Activated T-helper 17 cell treated with anti-CD3 and anti-CD28 coated beads, Interleukin-2, amount 50 U/mL, for 72 hours (primary cell): ENCODE results near the gene TIAL1. TPM values are rescaled to one million over a fixed set of nuclear protein-coding genes. Genes with fewer than 3 reads are reported as not detected.

Experiments used
- ATAC-seq: fragments of 150-1000 bp; cut with Tn5 transposase; replicated peaks from 2 replicates; pipeline ENCODE4 v1.10.0; 2021; ENCODE audit warnings: mild to moderate bottlenecking, moderate library complexity
- H3K27ac Mint-ChIP-seq: one replicate; pipeline ENCODE4 v1.8.0; 2022; ENCODE audit warnings: mixed read lengths
- H3K27me3 Mint-ChIP-seq: one replicate; pipeline ENCODE4 v1.8.0; 2022; ENCODE audit warnings: mixed read lengths
- H3K36me3 Mint-ChIP-seq: one replicate; pipeline ENCODE4 v1.8.0; 2022; ENCODE audit warnings: low read depth, mild to moderate bottlenecking, mixed read lengths
- H3K4me1 Mint-ChIP-seq: one replicate; pipeline ENCODE4 v1.8.0; 2022; ENCODE audit warnings: mixed read lengths
- H3K4me3 Mint-ChIP-seq: one replicate; pipeline ENCODE4 v1.8.0; 2022; ENCODE audit warnings: mild to moderate bottlenecking, mixed read lengths
- H3K9me3 Mint-ChIP-seq: one replicate; pipeline ENCODE4 v1.8.0; 2022; ENCODE audit warnings: mixed read lengths
- total RNA-seq, 2 donors: library from RNA; stranded (reverse); gene quantifications; one replicate each; pipeline ENCODE4 v1.2.3, GENCODE V29; 2022

Gene TIAL1
- total RNA-seq, 2 donors from 2014 or later, result 195 to 202 TPM

DNA sequence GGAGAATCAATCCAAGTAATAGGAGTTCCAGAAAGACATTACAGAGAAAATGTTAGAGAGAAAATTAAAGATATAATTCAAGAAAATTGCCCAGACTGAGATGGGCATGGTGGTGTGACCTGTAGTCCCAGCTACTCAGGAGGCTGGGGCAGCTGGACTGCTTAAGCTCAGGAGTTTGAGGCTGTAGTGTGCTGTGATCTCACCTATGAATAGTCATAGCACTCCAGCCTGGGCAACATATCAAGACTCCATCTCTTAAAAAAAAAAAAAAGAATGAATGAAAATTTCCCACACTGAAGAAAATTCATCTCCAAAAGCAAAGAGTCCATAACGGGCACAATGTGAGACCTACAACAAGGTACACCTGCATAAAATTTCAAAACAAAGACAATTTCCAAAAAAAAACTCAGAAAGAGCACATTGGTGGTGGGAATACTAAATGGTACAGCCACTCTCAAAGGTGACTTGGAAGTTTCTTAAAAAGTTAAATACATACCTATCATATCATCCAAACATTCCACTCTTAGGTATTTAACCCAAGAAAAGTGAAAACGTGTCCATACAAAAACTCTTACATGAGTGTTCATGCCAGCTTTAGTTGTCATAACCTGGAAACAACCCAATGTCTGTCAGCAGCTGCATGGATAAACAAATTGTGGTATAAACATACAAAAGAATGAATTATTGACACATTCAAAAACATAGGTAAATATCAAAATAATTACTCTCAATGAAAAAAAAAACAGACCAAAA lies 47.3 kb downstream of the TIAL1 start:
- Mint-ChIP-seq H3K27me3 (no peaks in the 10 kb centered on the region), H3K4me3 (no peak overlapping the region), H3K27ac (no peak overlapping the region), H3K9me3 (no peaks in the 10 kb centered on the region), H3K36me3 (no peaks in the 10 kb centered on the region), H3K4me1 (no peaks in the 10 kb centered on the region)
- ATAC-seq, result no peak

DNA sequence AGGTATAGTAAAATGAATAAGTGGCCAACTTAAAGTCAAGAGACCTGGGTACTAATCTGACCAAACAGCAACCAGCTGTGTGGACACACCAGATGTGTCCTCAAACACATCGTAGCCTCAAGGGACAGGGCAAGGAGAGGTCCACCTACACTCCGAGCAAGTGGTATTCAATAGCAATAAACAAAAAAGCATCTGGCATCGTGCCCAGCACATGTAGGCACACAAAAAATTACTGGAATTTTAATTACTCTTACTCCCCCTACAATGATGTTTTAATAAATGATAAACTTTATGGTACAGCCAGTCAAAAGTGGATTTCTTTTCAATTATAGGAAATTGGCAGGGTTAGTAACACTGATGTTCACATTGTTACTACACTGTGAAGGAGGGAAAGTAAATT lies 50.8 kb downstream of the TIAL1 start:
- Mint-ChIP-seq H3K9me3 (no peaks in the 10 kb centered on the region), H3K36me3 (peaks cover 10% of the 10 kb centered on the region), H3K4me3 (no peak overlapping the region), H3K4me1 (peaks cover 11% of the 10 kb centered on the region), H3K27ac (no peak overlapping the region), H3K27me3 (no peaks in the 10 kb centered on the region)
- no peak for ATAC-seq

DNA sequence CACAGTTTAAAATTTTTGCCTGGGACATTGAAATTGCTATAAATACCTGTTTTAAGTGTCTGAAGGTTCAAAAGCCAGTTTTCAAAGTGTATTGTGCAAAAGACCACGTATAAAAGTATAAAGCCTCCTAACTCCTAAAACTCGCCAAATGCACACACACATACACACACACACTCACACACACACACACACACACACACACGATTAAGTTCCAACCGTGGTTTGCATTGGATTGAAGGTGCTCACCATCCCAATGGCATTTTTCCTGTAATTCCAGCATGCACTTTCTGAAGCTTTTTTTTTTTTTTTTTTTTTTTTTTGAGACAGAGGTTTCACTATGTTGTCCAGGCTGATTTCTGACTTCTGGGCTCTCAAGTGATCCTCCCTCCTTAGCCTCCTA lies 51.5 kb downstream of the TIAL1 start:
- Mint-ChIP-seq H3K9me3 (no peaks in the 10 kb centered on the region), H3K4me1 (peaks cover 18% of the 10 kb centered on the region), H3K27me3 (no peaks in the 10 kb centered on the region), H3K27ac (no peak overlapping the region), H3K36me3 (peaks cover 15% of the 10 kb centered on the region), H3K4me3 (no peak overlapping the region)
- no peak for ATAC-seq

DNA sequence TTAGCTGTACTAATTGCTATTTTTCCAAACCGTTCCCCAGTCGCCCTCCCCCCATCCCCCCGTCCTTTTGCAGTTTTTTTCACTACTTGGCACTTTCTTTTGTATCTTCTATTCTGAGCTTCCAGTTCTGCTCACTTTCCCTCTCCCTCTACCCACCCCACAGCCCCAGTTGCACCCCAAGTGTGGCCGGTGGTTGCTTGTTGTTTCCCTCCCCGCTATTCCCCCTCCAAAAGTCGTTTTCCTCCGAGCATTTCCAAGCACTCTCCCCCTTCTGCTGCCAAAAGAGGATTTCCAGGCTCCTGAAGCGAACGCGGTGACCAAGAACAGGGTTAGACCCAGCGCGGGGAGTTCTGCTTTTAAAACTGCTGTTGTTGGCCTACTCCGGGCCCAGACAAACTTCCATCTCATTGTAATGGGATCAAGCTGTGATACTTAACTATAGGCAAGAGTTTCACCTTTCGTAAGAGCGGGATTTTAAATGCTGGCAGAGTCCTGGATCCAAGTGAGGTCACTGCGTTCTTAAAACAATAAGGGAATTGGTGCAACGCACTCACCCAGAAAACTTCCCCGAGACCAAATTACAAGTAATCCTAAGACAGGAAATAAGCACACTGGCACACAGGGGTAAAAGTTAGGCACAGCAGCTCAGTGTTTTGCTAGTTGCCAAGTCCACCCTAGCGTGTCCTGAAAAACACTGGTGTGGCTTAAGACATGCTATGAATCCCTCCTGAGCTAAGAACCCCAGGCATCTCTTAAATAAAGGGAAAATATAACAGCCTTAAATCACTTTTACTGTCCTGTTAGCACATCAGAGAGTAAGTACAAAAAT lies 52.7 kb downstream of the TIAL1 start:
- peaks cover 20% of the 10 kb centered on the region for H3K36me3 Mint-ChIP-seq
- H3K4me1 Mint-ChIP-seq, result peaks cover 29% of the 10 kb centered on the region
- peak overlapping the region; percentile 83 for H3K27ac Mint-ChIP-seq
- H3K27me3 Mint-ChIP-seq, result no peaks in the 10 kb centered on the region
- H3K9me3 Mint-ChIP-seq, result no peaks in the 10 kb centered on the region
- no peak for ATAC-seq
- H3K4me3 Mint-ChIP-seq, result peak overlapping the region; percentile 84

DNA sequence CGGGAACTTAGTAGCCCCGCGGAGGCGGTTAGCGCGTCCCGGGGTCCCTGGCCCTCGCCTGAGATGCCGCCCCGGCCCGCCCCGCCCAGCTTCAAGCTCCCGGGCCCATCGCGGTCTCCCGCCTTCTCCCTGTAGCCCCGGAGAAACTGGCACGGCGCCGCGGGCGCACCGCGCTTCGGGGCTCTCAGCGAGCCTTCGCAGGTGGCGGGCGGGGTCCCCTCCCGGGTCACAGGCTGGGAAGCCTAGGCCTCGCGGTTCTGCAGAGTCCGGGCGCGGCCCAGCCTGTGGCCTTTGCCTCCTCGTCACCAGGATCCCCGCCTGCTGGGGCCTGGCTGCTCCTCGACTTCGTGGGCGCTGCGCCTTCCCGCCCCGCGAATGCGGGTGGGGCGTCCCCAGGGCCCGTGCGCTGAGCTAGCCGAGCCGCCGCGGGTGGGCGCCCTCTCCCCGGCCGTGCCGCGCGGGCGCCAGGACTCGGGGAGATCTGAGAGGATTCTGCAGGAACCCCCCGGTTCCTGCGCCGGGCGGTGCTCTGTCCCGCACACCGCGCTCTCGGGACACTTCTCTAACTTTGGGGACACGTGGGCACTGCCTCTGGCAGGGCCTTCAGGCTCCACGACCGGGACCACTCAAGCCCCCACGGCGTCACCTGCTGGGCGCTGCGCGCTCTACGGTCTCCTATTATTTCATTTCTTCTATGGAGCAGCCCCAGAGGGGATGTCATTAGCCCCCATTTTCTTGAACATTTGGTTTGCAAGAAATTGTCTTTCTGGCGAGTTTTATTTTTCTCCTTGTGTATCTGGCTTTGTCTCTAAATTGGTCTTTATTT lies 53.6 kb downstream of the TIAL1 start:
- Mint-ChIP-seq H3K36me3 (peaks cover 21% of the 10 kb centered on the region), H3K4me3 (peak overlapping the region; percentile 84), H3K9me3 (no peaks in the 10 kb centered on the region), H3K27ac (peak overlapping the region; percentile 83), H3K27me3 (no peaks in the 10 kb centered on the region), H3K4me1 (peaks cover 37% of the 10 kb centered on the region)
- ATAC-seq, result peak; percentile 28

DNA sequence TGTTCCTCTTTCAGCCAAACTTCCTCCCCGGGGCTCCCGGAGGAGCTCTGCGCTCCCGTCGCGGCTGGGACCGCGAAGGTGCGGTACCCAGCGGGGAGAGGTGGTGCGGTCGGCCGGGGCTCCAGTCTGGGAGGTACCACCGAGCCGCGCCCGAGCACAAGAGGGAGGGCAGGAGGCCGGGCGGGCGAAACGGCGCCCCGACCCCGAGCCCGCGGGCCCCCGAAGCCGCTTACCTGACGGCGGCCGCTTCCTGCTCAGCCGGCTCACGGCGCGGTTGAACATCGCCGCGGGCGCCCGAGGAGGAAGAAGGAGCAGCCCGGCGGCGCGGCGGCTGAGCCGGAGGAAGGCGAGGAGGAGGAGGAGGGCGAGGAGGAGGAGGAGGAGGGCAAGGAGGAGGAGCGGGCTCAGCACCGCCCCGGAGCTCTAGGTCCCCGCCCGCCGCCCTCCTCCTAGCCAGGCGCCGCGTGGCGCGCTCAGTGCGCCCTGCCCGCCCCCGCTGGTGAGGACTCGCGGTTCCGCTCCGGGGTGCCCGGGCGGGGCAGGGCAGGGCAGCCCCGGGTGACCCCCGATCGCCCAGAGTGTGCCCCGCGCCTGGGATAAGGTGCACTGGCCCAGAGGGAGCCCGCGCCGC lies 54.3 kb downstream of the TIAL1 start, which contains the start of gene RGS10:
RGS10 (minus strand) TSS at position 363 of the 631 bp plus-strand sequence; CDS start at position 282, 81 bp downstream.
- ATAC-seq, result peak; percentile 84
- H3K27ac Mint-ChIP-seq, result peak within 1 kb of the TSS; percentile 89
- H3K27me3 Mint-ChIP-seq, result no peaks in the 10 kb centered on the region
- H3K9me3 Mint-ChIP-seq, result no peaks in the 10 kb centered on the region
- peak within 1 kb of the TSS; percentile 92 for H3K4me3 Mint-ChIP-seq
- H3K4me1 Mint-ChIP-seq, result peaks cover 44% of the 10 kb centered on the region
- peaks cover 28% of the 10 kb centered on the region for H3K36me3 Mint-ChIP-seq

DNA sequence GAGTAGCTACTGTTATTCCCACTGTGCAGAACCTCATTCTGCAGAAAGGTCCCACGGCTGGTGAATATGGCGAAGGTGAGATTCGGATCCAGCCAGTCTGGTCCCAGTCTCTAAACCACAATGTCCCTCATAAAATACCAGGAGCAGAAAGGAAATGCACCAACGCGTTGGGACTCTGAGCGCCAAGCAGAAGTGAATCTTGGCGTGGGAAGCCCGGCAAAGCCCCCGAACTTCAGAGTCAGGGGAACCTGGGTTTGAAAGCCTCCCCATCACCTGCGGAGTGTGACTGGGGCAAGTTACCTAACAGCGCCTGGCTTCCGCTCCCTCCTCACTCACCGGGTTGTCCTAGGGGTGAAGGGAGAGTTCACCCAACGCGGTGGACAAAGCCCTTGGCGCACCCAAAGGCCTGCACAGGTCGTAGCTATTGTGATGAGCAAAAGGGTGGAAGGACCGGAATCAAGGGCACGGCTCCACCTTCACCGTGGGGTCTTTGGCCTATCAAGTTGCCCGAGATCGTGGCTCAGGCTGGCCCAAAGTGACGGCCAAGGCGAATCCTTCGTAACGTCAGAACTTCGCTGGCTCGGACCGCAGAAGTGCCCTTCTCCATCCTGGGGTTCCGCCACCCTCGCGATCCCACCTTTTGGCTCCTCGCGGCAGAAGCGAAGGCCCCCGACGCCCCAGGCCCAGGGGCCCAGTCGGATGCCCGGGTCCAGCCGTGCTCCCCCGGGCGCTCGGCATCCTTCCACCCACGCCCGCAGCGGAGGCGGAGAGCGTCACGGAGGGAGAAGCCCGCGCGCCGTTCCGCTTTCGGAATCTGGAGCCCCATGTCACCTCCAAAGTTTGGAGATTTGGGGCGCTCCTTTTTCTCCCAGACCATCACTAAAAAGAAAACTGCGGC lies 55.1 kb downstream of the TIAL1 start:
- peak overlapping the region; percentile 92 for H3K4me3 Mint-ChIP-seq
- no peaks in the 10 kb centered on the region for H3K27me3 Mint-ChIP-seq
- H3K36me3 Mint-ChIP-seq, result peaks cover 36% of the 10 kb centered on the region
- peak overlapping the region; percentile 89 for H3K27ac Mint-ChIP-seq
- H3K9me3 Mint-ChIP-seq, result no peaks in the 10 kb centered on the region
- H3K4me1 Mint-ChIP-seq, result peaks cover 51% of the 10 kb centered on the region
- ATAC-seq, result peak; percentile 24

DNA sequence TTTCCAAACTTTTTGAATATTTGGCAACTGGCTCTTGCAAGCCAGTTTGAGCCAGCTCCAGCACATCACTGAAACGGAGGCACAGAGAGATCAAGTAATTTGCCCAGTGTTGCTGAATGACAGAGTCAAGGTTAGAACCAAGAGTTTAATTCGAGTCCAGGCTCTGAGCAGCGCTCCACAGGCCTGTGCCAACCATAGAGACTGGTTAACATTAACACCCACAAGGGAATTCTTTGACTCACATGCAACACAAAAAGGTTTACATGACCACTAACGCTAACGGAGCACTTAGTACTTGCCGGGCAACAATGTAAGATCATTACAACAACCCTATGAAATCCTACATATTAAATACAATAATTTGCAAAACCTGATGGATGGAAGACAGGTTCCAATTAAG lies 55.7 kb downstream of the TIAL1 start:
- peak overlapping the region; percentile 89 for H3K27ac Mint-ChIP-seq
- H3K36me3 Mint-ChIP-seq, result peaks cover 43% of the 10 kb centered on the region
- peaks cover 58% of the 10 kb centered on the region for H3K4me1 Mint-ChIP-seq
- H3K4me3 Mint-ChIP-seq, result peak overlapping the region; percentile 92
- no peaks in the 10 kb centered on the region for H3K9me3 Mint-ChIP-seq
- H3K27me3 Mint-ChIP-seq, result no peaks in the 10 kb centered on the region
- peak; percentile 36 for ATAC-seq

DNA sequence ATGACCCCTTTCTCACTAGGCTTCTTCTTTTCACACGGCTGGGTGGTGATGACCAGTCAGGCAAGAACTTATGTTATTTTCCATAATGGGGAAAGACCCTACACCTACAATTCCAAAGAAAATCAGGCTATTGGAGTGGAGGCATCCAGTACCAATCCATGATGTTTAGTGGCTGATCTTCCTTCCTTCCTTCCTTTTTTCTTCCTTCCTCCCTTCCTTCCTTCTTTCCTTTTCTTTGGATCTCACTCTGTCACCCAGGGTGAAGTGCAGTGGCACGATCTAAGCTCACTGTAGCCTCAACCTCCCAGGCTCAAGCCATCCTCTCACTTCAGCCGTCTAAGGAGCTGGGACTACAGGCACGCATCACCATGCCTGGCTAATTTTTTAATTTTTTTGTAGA lies 56.7 kb downstream of the TIAL1 start:
- Mint-ChIP-seq H3K4me1 (peaks cover 65% of the 10 kb centered on the region), H3K27ac (peak overlapping the region; percentile 89), H3K27me3 (no peaks in the 10 kb centered on the region), H3K4me3 (peak overlapping the region; percentile 92), H3K9me3 (no peaks in the 10 kb centered on the region), H3K36me3 (peaks cover 53% of the 10 kb centered on the region)
- no peak for ATAC-seq

DNA sequence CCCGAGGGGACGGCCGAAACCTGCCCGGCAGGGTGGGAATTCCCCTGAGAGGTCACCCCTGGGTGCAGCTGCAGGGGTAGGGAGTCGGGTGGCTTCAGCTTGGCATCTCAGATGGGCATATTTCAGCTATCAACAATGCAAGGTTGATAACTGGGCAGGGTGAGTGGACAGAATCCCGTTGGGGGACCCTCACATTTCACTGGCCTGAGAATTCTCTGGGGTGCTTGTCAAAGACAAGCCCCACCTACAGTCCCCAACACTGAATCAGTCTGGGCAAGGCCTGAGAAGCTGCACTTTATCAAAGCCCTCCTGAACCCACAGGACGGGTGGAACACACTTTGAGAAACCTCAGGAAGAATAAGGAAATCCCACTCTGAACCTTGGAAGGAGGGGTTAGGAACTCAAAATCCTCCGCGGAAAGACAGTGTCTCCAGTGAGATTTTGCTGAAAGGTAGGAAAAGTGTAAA lies 57.4 kb downstream of the TIAL1 start:
- Mint-ChIP-seq H3K4me3 (peak overlapping the region; percentile 92), H3K9me3 (no peaks in the 10 kb centered on the region), H3K4me1 (peaks cover 65% of the 10 kb centered on the region), H3K27ac (peak overlapping the region; percentile 96), H3K27me3 (no peaks in the 10 kb centered on the region), H3K36me3 (peaks cover 59% of the 10 kb centered on the region)
- no peak for ATAC-seq

DNA sequence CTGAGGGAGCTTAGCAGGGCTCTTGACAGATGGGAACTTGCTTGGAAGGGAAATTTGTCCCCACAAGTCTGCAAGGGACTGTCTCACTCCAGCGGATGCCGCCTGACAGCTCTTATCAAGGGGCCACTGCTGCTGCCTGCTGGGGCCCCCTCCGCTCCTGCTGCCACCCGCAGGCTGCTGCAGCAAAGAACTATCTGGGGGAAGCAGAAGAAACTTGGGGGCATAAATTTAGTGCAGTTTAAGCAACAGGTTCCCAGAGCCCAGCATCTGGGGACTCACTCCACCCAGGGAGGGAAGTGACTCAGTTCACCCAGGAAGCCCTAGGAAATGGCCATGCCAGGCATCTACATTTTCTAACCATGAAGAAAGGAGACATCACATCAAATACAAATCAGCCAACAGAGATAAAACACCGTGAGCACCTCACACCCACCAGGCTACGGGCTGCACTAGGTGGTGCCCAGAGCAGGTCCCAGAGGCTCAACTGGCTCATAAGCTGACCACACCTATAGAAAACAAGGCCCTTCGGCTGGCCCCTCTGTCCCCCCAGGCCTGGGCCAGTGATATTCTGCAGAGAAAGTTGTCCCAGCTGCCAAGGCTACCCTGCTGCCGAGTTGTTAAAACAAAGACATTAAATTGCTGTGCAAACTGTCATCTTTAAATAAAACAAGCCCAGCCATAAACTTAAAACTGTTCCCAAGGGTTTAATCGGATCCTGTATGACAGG lies 58.0 kb downstream of the TIAL1 start:
- Mint-ChIP-seq H3K27ac (peak overlapping the region; percentile 96), H3K4me3 (peak overlapping the region; percentile 92), H3K4me1 (peaks cover 64% of the 10 kb centered on the region), H3K36me3 (peaks cover 61% of the 10 kb centered on the region), H3K9me3 (no peaks in the 10 kb centered on the region), H3K27me3 (no peaks in the 10 kb centered on the region)
- ATAC-seq, result peak; percentile 13

DNA sequence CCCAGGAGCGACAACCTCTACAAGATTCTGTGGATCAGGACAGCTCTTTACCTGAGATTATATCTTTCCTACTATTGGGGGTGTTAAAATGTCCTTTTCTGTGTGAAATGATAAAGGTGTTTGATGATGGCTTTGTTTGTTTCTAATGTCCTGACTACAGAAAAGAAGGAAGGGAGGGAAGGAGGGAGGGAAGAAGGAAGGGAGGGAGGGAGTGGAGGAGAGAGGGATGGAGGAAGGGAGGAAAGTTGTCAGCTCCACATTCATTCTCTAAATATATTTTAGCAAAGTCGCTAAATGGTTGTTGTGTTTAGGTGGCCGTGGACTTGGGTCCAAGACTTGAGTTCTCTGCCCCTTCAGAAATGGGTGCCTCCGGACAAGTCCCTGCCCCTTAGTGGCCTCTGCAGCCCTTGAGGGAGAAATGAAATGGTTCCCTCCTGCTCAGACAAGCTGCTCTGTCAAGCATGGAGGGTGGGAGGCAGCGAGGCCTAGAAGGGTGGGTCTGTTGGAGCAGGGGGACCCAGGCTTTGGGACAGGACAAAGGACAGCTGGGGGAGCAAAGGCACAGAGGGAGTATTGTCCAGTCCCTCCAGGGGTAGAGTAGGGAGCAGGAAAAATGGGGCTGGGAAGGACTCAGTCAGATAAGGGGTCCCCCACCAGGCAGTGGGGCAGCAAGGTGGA lies 58.7 kb downstream of the TIAL1 start:
- Mint-ChIP-seq H3K9me3 (no peaks in the 10 kb centered on the region), H3K4me3 (peak overlapping the region; percentile 92), H3K36me3 (peaks cover 61% of the 10 kb centered on the region), H3K27me3 (no peaks in the 10 kb centered on the region), H3K27ac (peak overlapping the region; percentile 96), H3K4me1 (peaks cover 58% of the 10 kb centered on the region)
- no peak for ATAC-seq
